PC-9 (cell line): ENCODE results near the gene ADAM8. TPM values are rescaled to one million over a fixed set of nuclear protein-coding genes. Genes with fewer than 3 reads are reported as not detected.

Source experiments
- BruUV-seq: library from RNA; stranded (reverse); fragments of 400-500 nt; replicated peaks from 2 replicates; lab custom pipeline; 2021; lab: Mats Ljungman, UMichigan
- CTCF ChIA-PET: fragments of 300-600 bp; sonication (Branson Sonifier 250); formaldehyde crosslinking; loops from one replicate; lab custom pipeline; 2022; ENCODE audit warnings: antibody characterized with exemption; lab: Charles Lee
- POLR2A ChIA-PET: fragments of 300-600 bp; sonication (Branson Sonifier 250); formaldehyde crosslinking; loops from one replicate; lab custom pipeline; 2022; ENCODE audit warnings: antibody characterized with exemption; ENCODE audit not compliant: unreplicated experiment; lab: Charles Lee
- DNase-seq, 2 experiments: peaks; one replicate each; pipeline versions ENCODE4 v3.0.0 to v3.0.0-alpha.2; 2015 to 2022; ENCODE audit warnings: mixed read lengths in 1 of 2
- H2AFZ ChIP-seq: fragments of 200-600 bp; sonication (generic); 2 replicates; pipeline ENCODE4 v1.8.1; 2017; ENCODE audit warnings: antibody characterized with exemption
- H3F3A ChIP-seq: fragments of 200-600 bp; sonication (generic); 2 replicates; pipeline ENCODE4 v1.8.1; 2017; ENCODE audit warnings: antibody characterized with exemption, mild to moderate bottlenecking, low read depth; ENCODE audit not compliant: insufficient read depth
- H3K27ac ChIP-seq: fragments of 200-600 bp; sonication (generic); 2 replicates; pipeline ENCODE4 v1.6.1; 2016; ENCODE audit warnings: mixed run types
- H3K27me3 ChIP-seq: fragments of 200-600 bp; sonication (generic); 2 replicates; pipeline ENCODE4 v1.6.1; 2016; ENCODE audit warnings: low read depth, mixed run types; ENCODE audit not compliant: insufficient read depth
- H3K36me3 ChIP-seq: fragments of 200-600 bp; sonication (generic); 2 replicates; pipeline ENCODE4 v1.6.1; 2016; ENCODE audit warnings: low read depth, mixed run types
- H3K4me1 ChIP-seq: fragments of 200-600 bp; sonication (generic); replicated peaks from 2 replicates; pipeline ENCODE4 v1.6.1; 2016; ENCODE audit warnings: mixed run types; ENCODE audit not compliant: insufficient read depth
- H3K4me2 ChIP-seq: fragments of 200-600 bp; sonication (generic); 2 replicates; pipeline ENCODE4 v1.6.1; 2017; ENCODE audit warnings: mixed run types
- H3K4me3 ChIP-seq: fragments of 200-600 bp; sonication (generic); 2 replicates; pipeline ENCODE4 v1.6.1; 2016; ENCODE audit warnings: mixed run types
- H3K79me2 ChIP-seq: fragments of 200-600 bp; sonication (generic); 2 replicates; pipeline ENCODE4 v1.6.1; 2017; ENCODE audit warnings: low read depth, mixed run types
- H3K9me2 ChIP-seq: fragments of 200-600 bp; sonication (generic); 2 replicates; pipeline ENCODE4 v1.8.1; 2017; ENCODE audit warnings: mild to moderate bottlenecking; ENCODE audit not compliant: insufficient read depth
- H3K9me3 ChIP-seq: fragments of 200-600 bp; sonication (generic); 2 replicates; pipeline ENCODE4 v1.8.1; 2016; ENCODE audit warnings: low read depth; ENCODE audit not compliant: insufficient read depth
- H4K20me1 ChIP-seq: fragments of 200-600 bp; sonication (generic); 2 replicates; pipeline ENCODE4 v1.8.1; 2017; ENCODE audit not compliant: insufficient read depth
- CTCF ChIP-seq: fragments of 200-600 bp; sonication (generic); conservative IDR thresholded peaks from 2 replicates; pipeline ENCODE4 v1.6.1; 2017; ENCODE audit warnings: mixed run types, antibody characterized with exemption, mild to moderate bottlenecking, moderate library complexity
- EZH2 ChIP-seq: fragments of 200-600 bp; sonication (generic); IDR thresholded peaks from 2 replicates; pipeline ENCODE4 v1.8.0; 2017; ENCODE audit warnings: antibody characterized with exemption, low read depth
- intact Hi-C: fragments of 100-400 bp; cut with micrococcal nuclease; formaldehyde crosslinking; loops from one replicate; pipeline ENCODE4 v1.10.0; 2022; ENCODE audit not compliant: unreplicated experiment
- total RNA-seq: library from RNA; stranded (reverse); gene quantifications from 2 replicates; pipeline ENCODE4 v1.2.3, GENCODE V29; 2021

Gene ADAM8
- total RNA-seq, 1 experiment from 2014 or later, result 18.3 TPM

GRCh38 chr10:133268532-133268931 lies 8.1 kb downstream of the ADAM8 start:
- no TSS peak for BruUV-seq
- no peaks in the 10 kb centered on the region for H3K36me3 ChIP-seq
- no peaks in the 10 kb centered on the region for H3K9me2 ChIP-seq
- no peak overlapping the region for H3K4me3 ChIP-seq
- H3K27ac ChIP-seq, result no peak overlapping the region
- intact Hi-C loops, result no loop called here
- no peak for TF ChIP-seq EZH2
- TF ChIP-seq CTCF, result no peak
- no peak overlapping the region for H3K4me2 ChIP-seq
- no peaks in the 10 kb centered on the region; the same call in 1 of the 2 replicates for H3F3A ChIP-seq
- no peaks in the 10 kb centered on the region for H3K27me3 ChIP-seq
- ChIA-PET POLR2A (no interaction called here), CTCF (interaction anchor here (0.6 kb wide), 1 partner anchor 31 kb away, joined by 5 read pairs; the partner anchor contains the start of gene VENTX)
- H3K9me3 ChIP-seq, result no peaks in the 10 kb centered on the region
- no peaks in the 10 kb centered on the region for H4K20me1 ChIP-seq
- no peaks in the 10 kb centered on the region for H3K79me2 ChIP-seq
- no peak for DNase-seq
- peaks cover 15% of the 10 kb centered on the region for H3K4me1 ChIP-seq
- H2AFZ ChIP-seq, result no peak overlapping the region

- H4K20me1 ChIP-seq, result no peaks in the 10 kb centered on the region
- H3K4me1 ChIP-seq, result peaks cover 15% of the 10 kb centered on the region
- no peak overlapping the region for H3K4me2 ChIP-seq
- H3K27ac ChIP-seq, result no peak overlapping the region
- H3K36me3 ChIP-seq, result no peaks in the 10 kb centered on the region
- H2AFZ ChIP-seq, result no peak overlapping the region
- no peaks in the 10 kb centered on the region for H3K9me2 ChIP-seq
- POLR2A ChIA-PET, result interaction anchor here (0.6 kb wide), 1 partner anchor 8 kb away, joined by 3 read pairs; no protein-coding TSS in a partner anchor
- CTCF ChIA-PET, result no interaction called here
- H3F3A ChIP-seq, result no peaks in the 10 kb centered on the region; the same call in 1 of the 2 replicates
- intact Hi-C loops, result no loop called here
- no peak for DNase-seq
- TF ChIP-seq CTCF, result no peak
- TF ChIP-seq EZH2, result no peak
- H3K9me3 ChIP-seq, result no peaks in the 10 kb centered on the region
- H3K27me3 ChIP-seq, result no peaks in the 10 kb centered on the region
- BruUV-seq, result no TSS peak
- no peak overlapping the region for H3K4me3 ChIP-seq
- H3K79me2 ChIP-seq, result no peaks in the 10 kb centered on the region
Observed at GRCh38 chr10:133267829-133268228, 8.8 kb downstream of the ADAM8 start.

GRCh38 chr10:133267293-133267692 lies 9.4 kb downstream of the ADAM8 start:
- Histone ChIP-seq H2AFZ (no peak overlapping the region), H3K9me3 (no peaks in the 10 kb centered on the region), H3K9me2 (no peaks in the 10 kb centered on the region), H3K27ac (no peak overlapping the region), H4K20me1 (no peaks in the 10 kb centered on the region), H3F3A (no peaks in the 10 kb centered on the region; the same call in 1 of the 2 replicates), H3K36me3 (no peaks in the 10 kb centered on the region), H3K4me1 (peaks cover 15% of the 10 kb centered on the region), H3K79me2 (no peaks in the 10 kb centered on the region), H3K4me3 (no peak overlapping the region), H3K27me3 (no peaks in the 10 kb centered on the region), H3K4me2 (no peak overlapping the region)
- POLR2A ChIA-PET, result interaction anchor here (0.6 kb wide), 1 partner anchor 8 kb away, joined by 3 read pairs; no protein-coding TSS in a partner anchor
- no TSS peak for BruUV-seq
- TF ChIP-seq CTCF, result no peak
- TF ChIP-seq EZH2, result no peak
- CTCF ChIA-PET, result no interaction called here
- no peak for DNase-seq
- intact Hi-C loops, result no loop called here
